HS-27A (cell line): ENCODE results near the gene IQCN.
"Not testable (repeated sequence)": the region's sequence is repeated elsewhere in the genome, so short reads cannot be mapped to it uniquely, and the experiment has no call there.

ENCODE experiments used
- DNase-seq: peaks from one replicate; pipeline ENCODE4 v3.0.0-alpha.2; 2012; ENCODE audit warnings: low read depth, missing footprints

Gene IQCN

GRCh38 chr19:18209912-18210311 lies 64.3 kb downstream of the IQCN start:
- DNase-seq: not testable (repeated sequence)

- no peak for DNase-seq
Measured at GRCh38 chr19:18208098-18208951, 65.9 kb downstream of the IQCN start.
